HG03460 (cell line): ENCODE measurements around the gene AADACL4.
"Not testable (repeated sequence)": the region's sequence is repeated elsewhere in the genome, so short reads cannot be mapped to it uniquely, and the experiment has no call there.

Experiments used
- ATAC-seq: cut with Tn5 transposase; IDR thresholded peaks from one replicate; pipeline ENCODE4 v1.9.1; 2021; ENCODE audit not compliant: unreplicated experiment

Gene AADACL4

DNA sequence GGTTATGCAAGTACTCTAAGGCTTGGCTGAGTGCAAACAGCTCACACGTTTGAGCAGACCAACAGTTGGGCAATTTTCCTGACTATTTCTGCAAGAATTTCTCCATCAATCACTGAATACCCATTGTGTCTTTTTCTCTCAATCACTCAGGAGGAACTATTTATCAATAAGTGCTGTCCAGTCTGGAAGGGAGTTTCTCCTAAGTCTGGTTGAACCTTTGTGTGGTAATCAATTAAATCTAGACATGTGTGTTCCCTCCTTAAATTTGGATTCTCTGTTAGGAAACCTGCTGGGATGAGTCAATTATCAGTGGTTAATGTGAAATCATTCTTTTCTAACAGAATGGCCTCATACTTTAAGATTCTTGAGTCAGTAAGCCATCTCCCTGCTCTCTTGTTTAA is 65.2 kb downstream of the AADACL4 start:
- no peak for ATAC-seq

DNA sequence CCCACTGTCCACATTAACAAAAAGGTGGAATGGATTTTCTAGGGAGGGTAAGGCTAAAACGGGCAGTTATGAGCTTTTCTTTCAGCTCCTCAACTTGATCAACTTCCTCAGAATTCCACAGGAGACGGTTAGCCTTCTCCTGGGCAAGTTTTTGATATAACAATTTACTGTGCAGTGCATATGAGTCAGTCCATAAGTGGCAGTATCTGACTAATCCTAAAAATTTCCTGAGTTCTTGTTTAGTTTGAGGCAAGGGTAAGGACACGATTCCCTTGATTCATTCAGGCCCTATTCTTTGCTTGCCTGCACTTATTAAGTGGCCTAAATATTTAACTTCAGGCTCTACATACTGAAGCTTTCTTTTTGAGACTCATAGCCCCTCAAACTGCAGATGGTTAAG is 65.8 kb downstream of the AADACL4 start:
- ATAC-seq: no peak

DNA sequence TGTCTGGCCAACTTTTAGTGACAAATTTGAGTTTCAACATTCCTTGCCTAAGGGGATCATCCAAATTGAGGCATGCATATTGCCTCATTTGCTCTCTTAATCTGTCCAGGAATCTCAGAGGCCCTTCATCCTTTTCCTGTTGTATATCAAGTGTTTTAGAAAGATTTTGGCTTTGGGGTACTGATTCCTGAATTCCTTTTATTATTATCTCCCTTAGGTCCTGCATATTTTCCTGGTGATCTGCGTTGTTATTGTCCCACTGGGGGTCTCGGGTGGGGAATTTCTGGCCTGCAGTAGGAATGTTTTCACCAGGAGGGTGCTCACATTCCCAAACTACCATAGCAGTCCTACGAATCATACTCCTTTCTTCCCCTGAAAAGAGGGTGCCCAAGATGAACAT is 67.7 kb downstream of the AADACL4 start:
- no peak for ATAC-seq

DNA sequence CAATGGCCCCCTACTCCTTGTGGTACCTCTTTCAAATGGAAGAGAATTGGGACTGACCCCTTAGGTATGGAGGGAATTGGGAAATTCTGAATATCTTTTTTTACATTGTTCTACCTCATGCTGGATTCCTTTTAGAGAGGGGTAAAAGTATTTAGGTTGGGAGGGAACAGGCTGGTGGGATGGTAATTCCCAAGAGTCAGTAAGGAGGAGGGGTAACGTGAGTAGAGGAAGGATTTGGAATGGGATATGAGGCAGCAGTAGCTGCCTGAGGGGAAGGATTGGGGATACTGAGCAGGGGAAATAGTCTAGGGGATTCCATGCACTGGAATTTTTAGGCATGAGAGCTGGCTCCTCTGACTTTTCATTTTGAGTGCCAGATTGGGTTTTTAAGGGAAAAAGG is 68.2 kb downstream of the AADACL4 start:
- ATAC-seq: no peak

DNA sequence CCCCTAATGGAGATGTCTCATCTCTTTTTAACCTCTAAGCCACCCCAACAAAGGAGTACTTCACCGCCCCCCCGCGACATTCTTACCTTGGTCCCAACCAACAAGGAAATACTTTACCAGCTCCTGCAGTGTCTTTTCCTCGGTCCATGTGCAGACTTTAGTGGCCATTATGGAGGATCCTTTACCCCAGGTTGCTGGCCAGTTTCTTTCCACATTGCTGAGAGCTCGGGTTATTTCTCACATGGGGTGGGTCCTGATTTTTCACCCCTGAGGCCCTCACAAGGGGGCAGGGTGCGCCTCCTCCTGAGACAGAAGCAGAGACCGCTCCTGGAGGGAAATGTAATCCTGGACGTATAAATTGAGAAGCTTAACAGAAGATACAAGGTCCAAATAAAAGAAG is 69.0 kb downstream of the AADACL4 start:
- no peak for ATAC-seq

DNA sequence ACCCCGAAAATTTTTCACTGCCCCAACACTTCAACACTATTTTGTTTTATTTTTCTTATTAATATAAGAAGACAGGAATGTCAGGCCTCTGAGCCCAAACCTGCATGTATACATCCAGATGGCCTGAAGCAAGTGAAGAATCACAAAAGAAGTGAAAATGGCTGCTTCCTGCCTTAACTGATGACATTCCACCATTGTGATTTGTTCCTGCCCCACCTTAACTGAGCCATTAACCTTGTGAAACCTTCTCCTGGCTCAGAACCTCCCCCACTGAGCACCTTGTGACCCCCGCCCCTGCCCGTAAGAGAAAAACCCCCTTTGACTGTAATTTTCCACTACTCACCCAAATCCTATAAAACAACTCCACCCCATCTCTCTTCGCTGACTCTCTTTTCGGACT is 69.8 kb downstream of the AADACL4 start:
- not testable (repeated sequence) for ATAC-seq

DNA sequence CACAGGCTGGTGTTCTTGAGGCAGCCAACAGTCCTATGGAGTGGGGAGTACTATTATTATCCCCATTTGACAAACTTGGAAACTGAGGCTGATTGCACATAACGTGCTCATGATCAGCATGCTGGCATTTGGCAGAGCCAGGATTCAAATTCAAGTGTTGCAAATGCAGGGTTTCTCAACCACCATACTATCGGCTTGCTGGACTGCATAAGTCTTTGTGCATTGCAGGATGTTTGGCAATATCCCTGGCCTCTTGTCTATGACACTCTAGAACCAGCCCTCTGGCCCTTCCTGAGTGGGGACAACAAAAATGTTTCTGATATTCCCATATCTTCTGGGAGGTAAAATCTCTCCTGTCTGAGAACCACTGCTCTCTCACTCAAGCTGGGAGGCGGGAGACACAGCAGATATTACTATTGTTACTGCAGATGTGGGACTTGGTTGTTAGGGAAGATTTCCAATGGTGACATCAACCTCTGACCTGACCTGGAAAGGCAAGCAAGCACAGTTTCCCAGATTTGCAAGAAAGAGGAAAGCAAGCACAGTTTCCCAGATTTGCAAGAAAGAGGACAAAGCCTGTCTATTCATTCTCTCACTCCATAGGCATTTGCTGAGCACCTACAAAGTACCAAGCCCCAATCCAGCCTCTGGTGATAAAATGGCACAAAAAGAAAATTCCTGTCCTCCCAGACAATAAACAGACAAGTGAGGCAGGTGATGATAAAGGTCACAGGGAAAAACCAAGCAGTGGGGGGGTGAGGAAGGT is 71.0 kb downstream of the AADACL4 start:
- ATAC-seq: no peak

DNA sequence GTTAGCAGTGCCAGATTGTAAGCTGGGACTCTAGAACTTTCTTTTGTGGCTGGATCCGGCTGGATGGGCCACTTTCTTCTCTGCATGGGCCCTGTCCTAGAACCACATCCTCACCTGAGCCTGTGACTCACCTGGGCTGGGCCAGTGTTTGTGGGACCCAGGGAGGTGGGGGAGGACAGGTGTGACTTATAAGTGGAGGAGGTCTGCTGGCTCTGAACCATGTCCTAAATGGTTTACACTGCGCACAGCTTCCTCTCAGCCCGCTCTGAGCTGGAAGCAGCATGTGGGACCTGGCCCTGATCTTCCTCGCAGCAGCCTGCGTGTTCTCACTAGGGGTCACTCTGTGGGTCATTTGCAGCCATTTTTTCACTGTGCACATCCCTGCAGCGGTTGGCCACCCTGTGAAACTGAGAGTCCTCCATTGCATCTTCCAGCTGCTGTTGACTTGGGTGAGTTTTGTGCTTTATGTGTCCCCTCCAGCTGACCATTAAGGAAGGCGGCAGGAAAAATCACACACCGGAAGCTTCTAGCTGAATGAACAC is 72.1 kb downstream of the AADACL4 start, which contains the start of gene AADACL3:
TSS of gene AADACL3 (plus strand) at position 215 of the 542 bp plus-strand sequence. CDS start at position 282, 67 bp downstream.
- no peak for ATAC-seq
